ENCODE results near the gene ZNF428.

DNA sequence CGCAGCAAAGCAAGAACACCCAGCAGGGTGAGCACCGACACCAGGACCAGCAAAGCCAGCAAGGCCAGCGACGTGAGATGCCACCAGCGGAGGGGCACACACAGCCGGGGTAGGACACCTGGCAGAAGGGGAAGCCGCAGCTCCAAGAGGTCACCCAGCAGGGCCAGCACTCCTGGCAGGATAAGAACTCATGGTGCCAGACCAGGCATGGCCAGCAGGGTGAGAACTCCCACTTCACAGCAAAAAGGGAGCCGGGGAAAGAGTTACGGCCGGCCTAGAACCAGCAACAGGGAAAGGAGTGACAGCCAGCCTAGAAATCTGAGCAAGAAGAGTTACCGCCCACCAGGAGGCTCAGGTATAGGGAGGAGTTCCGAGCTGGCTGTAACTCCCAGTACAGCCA, 7.1 kb downstream of the ZNF428 start:
- TF ChIP-seq FOXK2 (IDR thresholded peaks at IDR 0.05): no peak
- TF ChIP-seq CTBP1 (IDR thresholded peaks at IDR 0.05; ENCODE audit: borderline replicate concordance): no peak
- no peak for TF ChIP-seq ZNF384 (IDR thresholded peaks at IDR 0.05)
- TF ChIP-seq TARDBP (IDR thresholded peaks at IDR 0.05): no peak
- TF ChIP-seq ELF4 (IDR thresholded peaks at IDR 0.05): no peak
- no peak for TF ChIP-seq BHLHE40 (IDR thresholded peaks at IDR 0.05; ENCODE audit: borderline replicate concordance)
- TF ChIP-seq SP1 (IDR thresholded peaks at IDR 0.05): no peak
- no peak for TF ChIP-seq L3MBTL2 (conservative IDR thresholded peaks at IDR 0.05)
- TF ChIP-seq FOXM1 (IDR thresholded peaks at IDR 0.05; ENCODE audit: borderline replicate concordance): no peak
- no peak for TF ChIP-seq NFRKB (IDR thresholded peaks at IDR 0.05)
- no peak for TF ChIP-seq FOXA1 (IDR thresholded peaks at IDR 0.05)
